OCI-LY7 (cell line): ENCODE measurements around the gene CADM4. TPM values are rescaled to one million over a fixed set of nuclear protein-coding genes. Genes with fewer than 3 reads are reported as not detected.

Source experiments
- BruUV-seq: library from RNA; stranded (reverse); fragments of 400-500 nt; replicated peaks from 2 replicates; lab custom pipeline; 2021; lab: Mats Ljungman, UMichigan
- CTCF ChIA-PET: fragments of 300-600 bp; sonication (Branson Sonifier 250); formaldehyde crosslinking; loops from one replicate; lab custom pipeline; 2022; ENCODE audit warnings: antibody characterized with exemption; ENCODE audit not compliant: unreplicated experiment; lab: Charles Lee
- POLR2A ChIA-PET: fragments of 300-600 bp; sonication (Branson Sonifier 250); formaldehyde crosslinking; loops from one replicate; lab custom pipeline; 2022; ENCODE audit warnings: antibody characterized with exemption; lab: Charles Lee
- DNase-seq: peaks from one replicate; pipeline ENCODE4 v3.0.0-alpha.2; 2015; ENCODE audit warnings: low spot score
- H2AFZ ChIP-seq: fragments of 200-600 bp; sonication (generic), shearing (Covaris generic); 2 replicates; pipeline ENCODE4 v1.6.1; 2014; ENCODE audit warnings: mild to moderate bottlenecking, antibody characterized with exemption, low read length, moderate library complexity
- H3K27ac ChIP-seq: fragments of 200-600 bp; sonication (generic); 2 replicates; pipeline ENCODE4 v1.5.1; 2014; ENCODE audit warnings: mixed run types, low read depth, mild to moderate bottlenecking, moderate library complexity, low read length, inconsistent platforms; ENCODE audit not compliant: poor library complexity, severe bottlenecking
- H3K36me3 ChIP-seq: fragments of 200-600 bp; sonication (generic); 2 replicates; pipeline ENCODE4 v1.6.1; 2014; ENCODE audit warnings: mild to moderate bottlenecking, antibody characterized with exemption, low read length, moderate library complexity, mixed read lengths; ENCODE audit not compliant: insufficient read depth
- H3K4me1 ChIP-seq: fragments of 200-600 bp; sonication (generic); 2 replicates; pipeline ENCODE4 v1.5.1; 2014; ENCODE audit warnings: mild to moderate bottlenecking, low read length; ENCODE audit not compliant: insufficient read depth, poor library complexity, severe bottlenecking
- H3K4me2 ChIP-seq: fragments of 200-600 bp; sonication (generic); 2 replicates; pipeline ENCODE4 v1.6.1; 2014; ENCODE audit warnings: mild to moderate bottlenecking, low read length
- H3K4me3 ChIP-seq: fragments of 200-600 bp; sonication (generic); 2 replicates; pipeline ENCODE4 v1.5.1; 2014; ENCODE audit warnings: mild to moderate bottlenecking, low read depth, low read length; ENCODE audit not compliant: poor library complexity, severe bottlenecking
- H3K79me2 ChIP-seq: fragments of 200-600 bp; sonication (generic); 2 replicates; pipeline ENCODE4 v1.6.1; 2016; ENCODE audit warnings: low read depth, mild to moderate bottlenecking, low read length, moderate library complexity, mixed read lengths; ENCODE audit not compliant: insufficient read depth
- H3K9me2 ChIP-seq: fragments of 200-600 bp; sonication (generic); 2 replicates; pipeline ENCODE4 v1.6.1; 2016; ENCODE audit warnings: mild to moderate bottlenecking, low read length, mixed read lengths; ENCODE audit not compliant: insufficient read depth
- H3K9me3 ChIP-seq: fragments of 200-600 bp; sonication (generic); 2 replicates; pipeline ENCODE4 v1.6.1; 2014; ENCODE audit warnings: mild to moderate bottlenecking, mixed run types, low read length, mixed read lengths
- H4K20me1 ChIP-seq: fragments of 200-600 bp; sonication (generic); 2 replicates; pipeline ENCODE4 v1.6.1; 2014; ENCODE audit warnings: mild to moderate bottlenecking, antibody characterized with exemption, low read length, moderate library complexity, mixed read lengths; ENCODE audit not compliant: insufficient read depth
- EZH2phosphoT487 ChIP-seq: fragments of 200-600 bp; sonication (generic); IDR thresholded peaks from 2 replicates; pipeline ENCODE4 v1.6.1; 2018; ENCODE audit warnings: low read depth, borderline replicate concordance, mild to moderate bottlenecking, mixed run types, antibody characterized with exemption, low read length, moderate library complexity, mixed read lengths
- intact Hi-C: fragments of 100-400 bp; cut with micrococcal nuclease; formaldehyde crosslinking; loops from one replicate; pipeline ENCODE4 v1.10.0; 2022; ENCODE audit not compliant: unreplicated experiment
- total RNA-seq, 2 experiments: library from RNA; depleted of rRNA in 1 of 2; stranded (reverse); fragments of >200 nt in 1 of 2; shearing (Covaris generic) in 1 of 2; gene quantifications; 2 replicates each; pipeline ENCODE4 v1.2.3, GENCODE V29; 2014 to 2022
- TF ChIP-seq, protein P1 (sequence below): fragments of 200-600 bp; sonication (generic); conservative IDR thresholded peaks from 2 replicates; pipeline ENCODE4 v1.5.1; 2014; ENCODE audit warnings: mild to moderate bottlenecking, antibody characterized with exemption, low read length, moderate library complexity, mixed read lengths

The CADM4 gene
- total RNA-seq, 2 experiments from 2014 or later, result not detected

DNA sequence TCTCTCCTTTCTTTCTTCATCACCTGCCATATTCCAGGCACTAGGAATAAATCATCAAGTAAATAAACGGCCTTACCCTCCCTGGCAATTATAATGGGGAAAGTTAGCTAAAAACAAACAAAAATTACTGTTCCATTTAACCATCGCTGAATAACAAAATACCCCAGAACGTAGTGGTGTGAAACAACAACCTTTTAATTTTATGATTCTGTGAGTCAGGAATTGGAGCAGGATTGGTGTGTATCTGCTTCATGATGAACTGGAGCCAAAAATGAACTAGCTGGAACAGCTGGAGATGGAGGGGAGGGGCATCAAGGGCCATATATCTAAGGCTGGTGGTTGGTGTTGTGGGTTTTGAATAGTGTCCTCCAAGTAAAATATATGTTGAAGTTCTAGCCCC, 3.7 kb upstream of the CADM4 start:
- DNase-seq, result no peak
- ChIA-PET CTCF (no interaction called here), POLR2A (no interaction called here)
- H3K4me1 ChIP-seq, result no peaks in the 10 kb centered on the region
- no peak overlapping the region for H3K4me3 ChIP-seq
- no peaks in the 10 kb centered on the region for H4K20me1 ChIP-seq
- H3K36me3 ChIP-seq, result no peaks in the 10 kb centered on the region
- TF ChIP-seq, protein P1, sequence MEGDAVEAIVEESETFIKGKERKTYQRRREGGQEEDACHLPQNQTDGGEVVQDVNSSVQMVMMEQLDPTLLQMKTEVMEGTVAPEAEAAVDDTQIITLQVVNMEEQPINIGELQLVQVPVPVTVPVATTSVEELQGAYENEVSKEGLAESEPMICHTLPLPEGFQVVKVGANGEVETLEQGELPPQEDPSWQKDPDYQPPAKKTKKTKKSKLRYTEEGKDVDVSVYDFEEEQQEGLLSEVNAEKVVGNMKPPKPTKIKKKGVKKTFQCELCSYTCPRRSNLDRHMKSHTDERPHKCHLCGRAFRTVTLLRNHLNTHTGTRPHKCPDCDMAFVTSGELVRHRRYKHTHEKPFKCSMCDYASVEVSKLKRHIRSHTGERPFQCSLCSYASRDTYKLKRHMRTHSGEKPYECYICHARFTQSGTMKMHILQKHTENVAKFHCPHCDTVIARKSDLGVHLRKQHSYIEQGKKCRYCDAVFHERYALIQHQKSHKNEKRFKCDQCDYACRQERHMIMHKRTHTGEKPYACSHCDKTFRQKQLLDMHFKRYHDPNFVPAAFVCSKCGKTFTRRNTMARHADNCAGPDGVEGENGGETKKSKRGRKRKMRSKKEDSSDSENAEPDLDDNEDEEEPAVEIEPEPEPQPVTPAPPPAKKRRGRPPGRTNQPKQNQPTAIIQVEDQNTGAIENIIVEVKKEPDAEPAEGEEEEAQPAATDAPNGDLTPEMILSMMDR, result no peak
- no peak for TF ChIP-seq EZH2phosphoT487
- intact Hi-C loops, result no loop called here
- no peak overlapping the region for H3K27ac ChIP-seq
- H3K9me3 ChIP-seq, result no peaks in the 10 kb centered on the region
- BruUV-seq, result no TSS peak
- no peak overlapping the region for H2AFZ ChIP-seq
- H3K9me2 ChIP-seq, result no peaks in the 10 kb centered on the region
- no peak overlapping the region for H3K4me2 ChIP-seq
- H3K79me2 ChIP-seq, result no peaks in the 10 kb centered on the region

- no peaks in the 10 kb centered on the region for H3K9me2 ChIP-seq
- no peak overlapping the region for H3K4me2 ChIP-seq
- H3K79me2 ChIP-seq, result no peaks in the 10 kb centered on the region
- POLR2A ChIA-PET, result no interaction called here
- no peaks in the 10 kb centered on the region for H4K20me1 ChIP-seq
- TF ChIP-seq EZH2phosphoT487, result no peak
- TF ChIP-seq, protein P1, result no peak
- H3K9me3 ChIP-seq, result no peaks in the 10 kb centered on the region
- H2AFZ ChIP-seq, result no peak overlapping the region
- no peaks in the 10 kb centered on the region for H3K36me3 ChIP-seq
- BruUV-seq, result no TSS peak
- no peaks in the 10 kb centered on the region for H3K4me1 ChIP-seq
- H3K4me3 ChIP-seq, result no peak overlapping the region
- no peak for DNase-seq
- CTCF ChIA-PET, result no interaction called here
- H3K27ac ChIP-seq, result no peak overlapping the region
- intact Hi-C loops, result no loop called here
Observed at GRCh38 chr19:43642531-43642930, 2.9 kb upstream of the CADM4 start.

- no peaks in the 10 kb centered on the region for H3K9me2 ChIP-seq
- TF ChIP-seq, protein P1, result no peak
- TF ChIP-seq EZH2phosphoT487, result no peak
- H3K4me3 ChIP-seq, result no peak overlapping the region
- no peak overlapping the region for H3K27ac ChIP-seq
- H3K4me2 ChIP-seq, result no peak overlapping the region
- H3K79me2 ChIP-seq, result no peaks in the 10 kb centered on the region
- no peaks in the 10 kb centered on the region for H3K9me3 ChIP-seq
- ChIA-PET POLR2A (no interaction called here), CTCF (no interaction called here)
- no peak for DNase-seq
- BruUV-seq, result no TSS peak
- H4K20me1 ChIP-seq, result no peaks in the 10 kb centered on the region
- H2AFZ ChIP-seq, result no peak overlapping the region
- no peaks in the 10 kb centered on the region for H3K36me3 ChIP-seq
- no peaks in the 10 kb centered on the region for H3K4me1 ChIP-seq
- intact Hi-C loops, result no loop called here
Observed at GRCh38 chr19:43641333-43641732, 1.7 kb upstream of the CADM4 start.
